Activated naive CD8-positive, alpha-beta T cell treated with anti-CD3 and anti-CD28 coated beads, Interleukin-2, amount 50 U/mL, for 16 hours (primary cell): Measurements from ENCODE around the gene MAMDC2.

Source experiments
- DNase-seq: peaks from one replicate; pipeline ENCODE4 v3.0.0-alpha.2; 2020; ENCODE audit warnings: low read depth, low spot score

MAMDC2 gene

GRCh38 chr9:70065572-70065971 is 21.9 kb downstream of the MAMDC2 start:
- no peak for DNase-seq

DNA sequence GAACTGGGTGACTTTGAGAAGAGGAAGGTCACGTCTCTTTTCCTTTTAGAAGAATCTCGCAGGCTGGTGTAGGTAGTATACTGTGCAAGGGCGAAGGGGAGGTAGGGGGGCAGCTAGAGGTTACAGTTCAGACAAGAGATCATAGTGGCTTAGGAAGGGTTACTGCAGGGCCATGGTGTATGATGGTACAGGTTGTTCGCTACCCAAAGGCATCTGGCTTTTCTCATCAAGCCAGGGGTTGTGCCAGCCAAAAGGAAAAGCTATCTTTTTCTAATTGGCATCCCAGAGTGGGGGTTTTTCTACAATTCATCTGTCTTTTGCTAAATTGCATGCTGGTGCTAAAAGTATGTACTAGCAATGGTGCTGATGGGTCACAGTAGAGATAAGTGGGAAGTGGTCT is 22.8 kb downstream of the MAMDC2 start:
- no peak for DNase-seq

DNA sequence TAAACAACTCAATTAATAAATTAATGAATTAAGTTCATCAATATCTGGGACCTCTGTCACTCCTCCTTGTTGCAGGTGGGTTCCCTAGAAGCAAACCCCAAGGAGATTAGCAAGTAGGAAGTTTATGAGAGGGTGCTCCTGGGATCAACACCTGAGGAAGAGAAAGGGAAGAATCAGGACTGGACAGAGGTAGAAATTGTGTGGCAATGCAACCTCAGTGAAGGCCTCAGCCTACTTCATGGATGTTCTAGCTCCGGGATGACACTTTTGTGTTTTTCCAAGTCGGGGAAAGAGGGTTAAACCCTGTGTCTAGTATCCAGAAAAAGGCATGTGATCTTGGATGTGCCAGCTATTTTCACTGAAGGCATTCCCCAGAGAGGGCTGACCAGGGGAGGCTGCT is 23.2 kb downstream of the MAMDC2 start:
- no peak for DNase-seq

DNA sequence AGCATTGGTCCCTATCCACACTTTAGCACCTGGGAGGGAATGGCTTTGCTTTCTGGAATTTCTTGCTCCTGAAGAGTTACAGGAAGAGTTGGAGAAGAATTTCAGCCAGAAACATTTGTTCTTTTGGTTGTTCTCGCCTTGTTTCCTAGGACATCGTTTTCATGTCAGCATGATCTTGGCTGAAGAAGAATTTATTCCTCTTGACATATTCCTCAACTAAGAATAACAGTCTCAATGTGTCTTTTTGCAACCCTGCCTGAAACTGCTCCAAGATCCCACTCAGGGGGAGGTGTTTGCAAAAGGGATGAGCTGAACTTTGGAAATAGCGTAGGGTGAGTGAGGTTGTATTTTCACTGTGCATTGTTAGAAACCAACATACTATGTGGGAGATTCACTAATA is 26.1 kb downstream of the MAMDC2 start:
- DNase-seq = no peak

GRCh38 chr9:70073193-70073592 is 29.5 kb downstream of the MAMDC2 start:
- no peak for DNase-seq

DNA sequence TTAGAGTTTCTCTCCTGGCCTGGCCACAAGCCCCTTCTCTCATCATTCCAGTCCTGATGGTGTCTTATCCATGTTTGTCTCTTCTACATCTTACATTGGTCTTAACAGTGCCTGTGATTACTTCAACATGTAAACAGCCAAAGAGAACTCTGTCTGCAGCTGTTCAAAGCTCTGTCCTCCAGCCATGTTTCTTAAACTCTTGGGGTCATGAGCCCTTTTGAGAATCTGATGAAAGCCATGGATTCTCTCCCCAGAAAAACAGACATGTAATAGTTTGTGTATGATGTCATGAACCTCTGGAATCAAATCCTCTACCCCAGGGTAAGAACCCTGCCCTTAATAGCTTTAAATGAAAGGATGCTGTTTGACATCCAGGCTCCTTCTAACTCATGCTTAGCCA is 30.1 kb downstream of the MAMDC2 start:
- DNase-seq = no peak

- DNase-seq = no peak
These were observed 33.0 kb downstream of the MAMDC2 start for GRCh38 chr9:70076678-70077077.

DNA sequence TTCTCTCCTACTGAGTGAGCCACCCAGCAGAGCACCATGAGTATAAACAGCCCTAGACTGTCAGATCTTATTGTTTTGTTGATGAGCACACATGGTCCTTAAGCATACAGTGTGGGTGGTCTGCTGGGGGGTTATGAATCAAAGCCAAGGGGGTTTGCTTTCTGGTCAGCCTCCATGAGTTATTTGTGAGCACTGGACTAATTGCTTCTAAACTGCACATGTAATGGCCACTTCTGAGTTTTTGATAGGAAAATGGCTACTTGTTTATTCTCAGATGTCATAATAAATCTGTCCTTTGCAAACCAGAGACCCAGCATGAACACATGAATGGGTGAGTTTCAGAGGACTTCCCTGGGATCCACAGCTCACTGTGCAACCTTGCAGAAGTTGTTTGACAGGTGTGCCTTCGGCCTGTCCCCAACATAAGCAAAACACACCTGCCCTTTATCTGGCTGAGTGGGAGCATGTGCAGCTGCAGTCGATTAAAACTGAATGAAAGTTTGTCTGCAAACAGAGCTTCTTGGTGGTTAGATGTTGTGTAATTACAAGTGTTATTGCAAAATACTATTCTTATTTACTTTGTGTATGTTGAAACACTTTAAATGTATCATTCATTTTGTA is 35.9 kb downstream of the MAMDC2 start:
- DNase-seq = no peak

DNA sequence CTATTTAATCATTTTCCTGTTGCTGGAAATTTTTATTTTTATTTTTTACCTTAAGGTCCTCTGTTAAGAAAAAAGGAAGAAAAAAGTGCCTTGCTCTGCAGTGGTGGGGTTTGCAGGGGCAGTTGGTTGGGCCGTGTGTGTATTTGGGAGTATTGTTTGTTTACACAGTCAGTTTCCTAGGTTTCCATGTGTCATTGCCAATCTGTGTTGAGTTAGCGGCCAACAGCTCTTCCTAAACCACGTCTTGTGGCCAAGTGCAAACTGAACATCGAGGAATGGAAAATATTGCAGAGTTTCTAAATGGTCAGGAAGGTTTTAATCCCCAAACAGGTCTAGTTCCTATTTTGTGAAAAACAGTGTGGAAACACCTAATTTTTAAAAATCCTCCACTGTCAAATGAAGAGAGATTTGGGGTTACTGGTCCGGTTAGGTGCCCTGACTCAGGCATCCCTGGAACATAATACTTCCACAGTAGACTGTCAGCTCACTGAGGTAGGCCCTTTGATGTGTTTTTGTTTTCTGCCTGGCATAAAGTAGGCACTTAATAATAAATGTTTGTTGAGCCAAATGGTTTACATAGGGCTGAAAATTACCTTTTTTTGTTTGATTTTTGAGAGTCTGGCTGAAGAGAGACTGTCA is 37.0 kb downstream of the MAMDC2 start:
- no peak for DNase-seq

DNA sequence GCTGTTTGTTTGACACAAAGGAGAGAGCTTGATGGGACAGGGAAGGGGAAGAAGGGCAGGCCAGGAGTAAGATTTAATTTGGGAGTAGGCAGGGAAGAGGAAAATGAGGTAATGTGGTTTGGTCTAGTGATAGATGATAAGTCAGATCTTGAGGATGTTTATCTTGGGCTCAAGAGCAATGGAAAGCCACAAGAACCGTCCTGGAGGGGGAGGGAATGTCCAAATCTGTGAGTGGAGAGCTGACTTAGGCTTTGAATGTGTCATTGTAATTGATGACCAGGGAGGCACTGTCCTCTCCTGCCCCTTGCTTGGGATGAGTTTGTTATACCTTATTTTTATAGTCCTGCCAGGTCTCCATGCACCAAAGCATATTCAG is 37.5 kb downstream of the MAMDC2 start:
- no peak for DNase-seq

GRCh38 chr9:70083429-70083828 is 39.8 kb downstream of the MAMDC2 start:
- DNase-seq = no peak

GRCh38 chr9:70085241-70085640 is 41.6 kb downstream of the MAMDC2 start:
- DNase-seq = no peak

DNA sequence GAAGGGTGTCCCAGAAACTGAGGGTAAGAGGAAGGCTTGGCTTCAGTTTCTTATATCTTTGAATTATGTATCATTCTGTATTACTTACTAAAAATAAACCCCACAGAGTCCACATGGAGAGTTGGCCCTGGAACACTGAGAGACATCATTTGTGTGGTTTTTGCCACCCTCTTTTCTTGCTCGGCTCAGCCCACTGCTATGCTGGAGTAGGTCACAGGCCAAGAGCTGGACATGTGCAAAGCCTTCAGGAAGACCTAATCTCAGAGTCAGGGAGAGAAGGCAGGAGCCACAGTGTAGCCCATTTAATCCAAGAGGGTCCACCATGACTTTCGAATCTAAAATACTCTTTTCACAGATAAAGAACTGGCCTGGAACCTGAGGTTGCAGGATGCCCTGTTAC is 47.5 kb downstream of the MAMDC2 start:
- no peak for DNase-seq

DNA sequence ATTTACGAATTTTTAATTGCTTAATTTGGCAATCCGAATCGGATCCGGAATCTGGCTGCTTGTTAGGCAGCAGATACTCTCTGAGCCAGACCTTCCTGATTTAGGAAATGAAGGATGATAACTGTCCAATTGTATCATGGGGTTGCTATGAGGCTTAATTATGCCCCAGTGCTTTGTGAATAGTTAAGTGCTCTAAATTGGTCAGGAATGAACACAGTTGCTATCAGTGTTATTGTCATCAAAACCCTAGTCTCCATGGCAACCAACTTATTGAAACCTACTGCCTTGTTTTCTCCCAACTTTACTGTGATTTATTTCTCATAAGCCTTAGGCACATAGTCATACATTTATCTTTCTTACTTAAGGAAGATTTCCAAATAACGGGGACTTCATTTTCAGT is 47.9 kb downstream of the MAMDC2 start:
- DNase-seq = no peak

DNA sequence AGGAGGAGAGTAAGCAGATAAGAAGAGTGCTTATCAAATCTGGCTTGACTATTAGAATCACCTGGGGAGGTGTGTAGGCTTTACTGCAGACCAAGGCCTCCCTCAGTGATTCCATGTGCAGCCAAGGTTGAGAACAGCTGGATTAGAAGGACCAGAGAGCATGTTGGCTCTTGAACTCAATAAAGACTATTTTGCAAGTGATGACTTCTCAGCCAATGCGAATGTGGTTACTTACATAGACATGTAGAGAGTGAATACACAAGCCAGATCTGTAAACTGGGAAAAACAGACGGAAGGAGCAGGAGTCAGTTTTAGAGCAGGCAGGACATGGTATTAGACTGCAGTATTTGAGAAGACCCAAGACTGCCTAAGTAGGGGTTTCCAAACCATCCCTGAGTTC is 48.5 kb downstream of the MAMDC2 start:
- DNase-seq = no peak

- DNase-seq = no peak
These were observed 49.4 kb downstream of the MAMDC2 start for GRCh38 chr9:70093095-70093494.

GRCh38 chr9:70093944-70094343 is 50.3 kb downstream of the MAMDC2 start:
- DNase-seq = no peak

- no peak for DNase-seq
These were observed 51.1 kb downstream of the MAMDC2 start for GRCh38 chr9:70094747-70095146.

GRCh38 chr9:70097187-70097586 is 53.5 kb downstream of the MAMDC2 start:
- DNase-seq = no peak

- no peak for DNase-seq
These were observed 56.7 kb downstream of the MAMDC2 start for GRCh38 chr9:70100362-70100761.

DNA sequence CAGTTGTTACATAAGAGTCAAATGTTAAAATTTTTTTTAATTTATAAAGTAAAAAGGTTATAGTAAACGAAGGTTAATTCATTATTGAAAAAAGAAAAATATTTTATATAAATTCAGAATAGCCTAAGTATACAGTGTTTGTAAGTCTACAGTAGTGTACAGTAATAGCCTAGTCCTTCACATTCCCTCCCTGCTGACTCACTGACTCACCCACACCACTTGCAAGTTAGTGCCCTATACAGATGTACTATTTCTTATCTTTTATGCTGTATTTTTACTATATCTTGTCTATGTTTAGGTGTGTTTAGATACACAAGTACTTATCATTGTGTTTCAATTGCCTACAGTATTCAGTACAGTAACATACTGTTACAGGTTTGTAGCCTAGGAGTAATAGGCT is 57.6 kb downstream of the MAMDC2 start:
- DNase-seq = no peak

- no peak for DNase-seq
These were observed 61.5 kb downstream of the MAMDC2 start for GRCh38 chr9:70105147-70105546.

DNA sequence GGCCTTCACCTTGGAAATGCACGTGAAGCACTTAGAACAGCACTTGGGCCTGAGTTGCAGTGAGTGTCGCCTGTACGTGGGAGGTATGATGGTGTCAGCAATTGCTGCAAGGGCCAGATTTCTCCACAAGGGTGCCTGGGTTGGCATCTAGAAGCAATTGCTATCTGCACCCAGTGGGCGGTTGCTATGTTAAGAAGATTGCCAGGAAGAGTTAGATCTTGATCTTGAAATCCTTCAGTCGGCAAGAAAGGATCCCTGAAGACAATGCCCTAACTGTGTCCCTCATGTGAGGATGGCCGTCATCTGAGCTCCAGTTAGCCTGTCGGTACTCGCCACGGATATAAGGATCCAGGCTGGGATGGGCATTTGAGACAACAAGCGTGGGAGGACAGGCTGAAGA is 62.9 kb downstream of the MAMDC2 start:
- no peak for DNase-seq

DNA sequence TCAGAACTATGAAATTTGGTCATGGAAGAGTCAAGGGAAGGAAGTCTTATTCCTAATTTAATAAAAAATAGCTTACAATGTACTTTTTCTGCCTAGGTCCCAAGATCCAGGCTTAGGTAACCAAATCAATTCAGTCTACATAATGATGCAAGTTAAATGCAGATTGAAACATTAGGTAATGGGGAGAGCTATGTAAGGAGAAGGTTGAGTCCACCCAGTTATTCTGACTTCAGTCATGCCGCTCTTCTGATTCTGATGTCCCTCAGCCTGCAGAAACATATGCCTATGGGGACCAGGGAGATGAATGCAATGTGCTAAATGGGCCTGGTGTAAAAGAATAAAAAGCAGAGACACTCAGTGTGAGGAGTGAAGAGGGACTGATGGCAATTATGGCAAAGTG is 63.9 kb downstream of the MAMDC2 start:
- DNase-seq = no peak
